Lung microvascular endothelial cell (primary cell): Measurements from ENCODE around the gene TBX21. TPM values are rescaled to one million over a fixed set of nuclear protein-coding genes. Genes with fewer than 3 reads are reported as not detected.

ENCODE experiments used
- DNase-seq, 2 donors: peaks; one replicate each; pipeline versions ENCODE4 v3.0.0 to v3.0.0-alpha.2; 2010; ENCODE audit warnings: low read depth in 2 of 2
- total RNA-seq: library from RNA; depleted of rRNA; stranded (reverse); fragments of >200 nt; gene quantifications from 2 replicates; pipeline ENCODE4 v1.2.1, GENCODE V29; 2014

TBX21 gene
- total RNA-seq: not detected in 2 replicates

- DNase-seq: peak; percentile 11 to 64
Observed at GRCh38 chr17:47733047-47733673, at the start of gene TBX21. TBX21 (plus strand) TSS chr17:47733236; CDS start chr17:47733455, 219 bp downstream.

GRCh38 chr17:47684025-47684424 lies 49.0 kb upstream of the TBX21 start:
- DNase-seq: no peak

DNA sequence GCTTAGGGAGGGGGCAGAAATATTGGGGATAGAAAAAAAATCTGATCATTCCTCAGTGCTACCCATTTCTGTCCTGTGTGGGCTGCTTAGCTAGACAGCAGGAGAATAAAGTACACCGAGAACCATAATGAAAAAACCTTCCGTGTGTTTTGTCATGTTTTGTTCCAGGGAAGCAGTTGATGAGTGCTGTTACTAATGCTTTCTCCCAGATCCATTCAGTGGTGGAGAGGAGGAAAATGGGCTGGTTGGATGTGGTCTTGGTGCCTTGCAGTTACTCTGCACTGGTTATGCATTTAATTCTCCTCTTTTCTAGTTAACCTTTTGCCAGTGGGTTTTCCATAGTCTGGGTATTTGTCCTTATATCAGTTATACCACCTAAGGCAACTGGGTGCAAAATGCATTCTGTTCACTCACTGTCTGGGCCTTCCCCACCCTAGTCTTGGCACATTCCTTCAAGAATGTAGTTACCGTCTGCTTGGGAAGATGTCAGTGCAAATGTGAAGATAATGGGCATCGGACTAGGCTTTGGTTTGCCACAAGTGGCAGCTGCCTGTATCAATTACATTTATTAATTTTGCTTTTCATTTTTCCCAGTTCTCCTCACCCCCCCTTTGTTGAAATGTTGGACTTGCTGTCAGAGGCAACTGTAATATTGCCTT lies 48.4 kb upstream of the TBX21 start:
- DNase-seq: no peak

- DNase-seq: no peak
Observed at GRCh38 chr17:47685556-47686275, 47.3 kb upstream of the TBX21 start.

- no peak for DNase-seq
Observed at GRCh38 chr17:47686276-47686635, 46.8 kb upstream of the TBX21 start.

GRCh38 chr17:47686664-47687327 lies 46.2 kb upstream of the TBX21 start:
- DNase-seq: peak; percentile 36 to 59

- DNase-seq: no peak
Observed at GRCh38 chr17:47687328-47687690, 45.7 kb upstream of the TBX21 start.

- DNase-seq: no peak
Observed at GRCh38 chr17:47687748-47688147, 45.3 kb upstream of the TBX21 start.

- DNase-seq: no peak
Observed at GRCh38 chr17:47690121-47690520, 42.9 kb upstream of the TBX21 start.

- DNase-seq: peak in 1 of 2 donors; percentile 20
Observed at GRCh38 chr17:47692137-47692894, 40.7 kb upstream of the TBX21 start.

- DNase-seq: no peak
Observed at GRCh38 chr17:47692895-47693730, 39.9 kb upstream of the TBX21 start.

GRCh38 chr17:47693731-47694580 lies 39.1 kb upstream of the TBX21 start, which contains the start of gene TBKBP1:
TBKBP1 (plus strand) TSS chr17:47694161; CDS start chr17:47696113, 1,952 bp downstream.
- peak in 1 of 2 donors; percentile 63 for DNase-seq

GRCh38 chr17:47694581-47695428 lies 38.2 kb upstream of the TBX21 start:
- DNase-seq: peak; percentile 52 to 66

GRCh38 chr17:47695429-47696376 lies 37.3 kb upstream of the TBX21 start:
- DNase-seq: peak; percentile 13 to 26

GRCh38 chr17:47696717-47697642 lies 36.1 kb upstream of the TBX21 start:
- no peak for DNase-seq
